Esophagus squamous epithelium (tissue), 4 donors: ENCODE results near the gene FBLIM1.

Experiments
- CTCF ChIP-seq, 6 experiments: fragments of 450-650 bp in 4 of 6; fragments of 200-600 bp in 2 of 6; sonication (generic) in 2 of 6; IDR thresholded peaks; one replicate each; pipeline ENCODE4 v1.5.1; 2016 to 2019; ENCODE audit warnings: antibody characterized with exemption in 6 of 6, mild to moderate bottlenecking in 4 of 6, moderate library complexity in 4 of 6
- POLR2A ChIP-seq, 4 donors: fragments of 450-650 bp; IDR thresholded peaks; one replicate each; pipeline ENCODE4 v1.6.1; 2017; ENCODE audit warnings: antibody characterized with exemption in 4 of 4, mild to moderate bottlenecking in 4 of 4, moderate library complexity in 3 of 4

GRCh38 chr1:15797614-15798390, 39.2 kb downstream of the FBLIM1 start:
- no peak for TF ChIP-seq CTCF (IDR thresholded peaks at IDR 0.05)
- TF ChIP-seq POLR2A (IDR thresholded peaks at IDR 0.05): no peak
